Stimulated activated CD4-positive, alpha-beta T cell treated with anti-CD3 and anti-CD28 coated beads, Interleukin-15, amount 100 ng/mL, for 1 hour (primary cell): Measurements from ENCODE around the gene MAST1.
"Not testable (repeated sequence)": the region's sequence is repeated elsewhere in the genome, so short reads cannot be mapped to it uniquely, and the experiment has no call there.

Experiments used
- DNase-seq, 2 donors: peaks; one replicate each; pipeline ENCODE4 v3.0.0-alpha.2; 2020; ENCODE audit warnings: low read depth in 1 of 2, low spot score in 1 of 2

Gene MAST1

DNA sequence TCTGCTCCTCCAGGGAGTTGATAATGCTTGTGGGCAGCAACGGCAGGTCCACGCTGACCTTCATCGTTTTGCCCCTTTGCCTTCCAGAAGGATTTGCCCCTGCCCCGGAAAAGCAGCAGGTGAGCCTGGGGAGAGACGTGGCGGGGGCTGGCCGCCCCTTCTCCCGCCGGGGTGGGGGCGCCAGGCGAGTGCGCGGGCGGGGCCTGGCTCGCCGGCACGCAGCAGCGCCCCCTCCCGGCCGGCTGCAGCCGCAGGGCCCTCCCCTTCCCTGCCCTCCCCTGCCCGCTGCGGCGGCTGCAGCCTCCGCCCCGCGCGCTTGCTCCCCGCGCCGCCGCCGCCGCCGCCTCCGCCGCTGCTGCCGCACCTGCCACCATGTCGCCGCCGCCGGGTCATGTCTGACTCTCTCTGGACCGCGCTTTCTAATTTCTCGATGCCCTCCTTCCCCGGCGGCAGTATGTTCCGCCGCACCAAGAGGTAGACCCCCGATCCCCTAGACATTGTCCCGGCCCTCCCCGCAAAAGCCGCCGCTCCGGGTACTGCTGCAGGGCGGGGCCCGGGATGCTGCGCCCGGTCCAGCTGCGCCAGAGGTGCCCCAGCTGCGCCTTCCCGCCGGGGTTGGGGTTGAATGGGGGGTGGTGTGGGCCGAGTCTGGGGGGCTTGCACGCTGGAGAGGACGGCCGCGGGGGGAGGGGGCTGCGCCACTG is at the start of gene MAST1:
Gene MAST1 (plus strand): TSS at position 334 of the 704 bp plus-strand sequence. CDS start 58 bp downstream, at position 392.
- peak in 1 of 2 donors; percentile 49 for DNase-seq

DNA sequence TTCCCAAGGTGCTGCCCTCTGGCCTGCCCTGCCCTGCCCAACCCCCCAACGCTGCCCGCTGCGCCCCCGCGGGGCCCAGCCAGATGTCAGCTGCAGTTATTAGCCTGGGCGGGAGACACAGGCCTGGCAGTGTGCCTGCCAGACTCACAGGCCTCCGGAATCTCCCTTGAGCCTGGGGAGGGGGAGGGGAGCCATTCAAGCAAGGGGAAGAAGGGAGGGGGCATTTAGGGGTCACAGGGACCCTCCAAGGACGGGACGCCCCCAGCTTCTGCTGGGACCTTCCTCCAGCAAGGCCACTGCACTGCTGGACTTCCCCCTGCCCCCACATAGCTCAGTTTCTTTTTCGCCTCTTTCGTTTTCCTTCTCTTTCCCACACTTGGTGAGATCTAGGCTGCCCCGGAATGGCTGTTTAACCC is 49.6 kb upstream of the MAST1 start:
- DNase-seq: no peak

DNA sequence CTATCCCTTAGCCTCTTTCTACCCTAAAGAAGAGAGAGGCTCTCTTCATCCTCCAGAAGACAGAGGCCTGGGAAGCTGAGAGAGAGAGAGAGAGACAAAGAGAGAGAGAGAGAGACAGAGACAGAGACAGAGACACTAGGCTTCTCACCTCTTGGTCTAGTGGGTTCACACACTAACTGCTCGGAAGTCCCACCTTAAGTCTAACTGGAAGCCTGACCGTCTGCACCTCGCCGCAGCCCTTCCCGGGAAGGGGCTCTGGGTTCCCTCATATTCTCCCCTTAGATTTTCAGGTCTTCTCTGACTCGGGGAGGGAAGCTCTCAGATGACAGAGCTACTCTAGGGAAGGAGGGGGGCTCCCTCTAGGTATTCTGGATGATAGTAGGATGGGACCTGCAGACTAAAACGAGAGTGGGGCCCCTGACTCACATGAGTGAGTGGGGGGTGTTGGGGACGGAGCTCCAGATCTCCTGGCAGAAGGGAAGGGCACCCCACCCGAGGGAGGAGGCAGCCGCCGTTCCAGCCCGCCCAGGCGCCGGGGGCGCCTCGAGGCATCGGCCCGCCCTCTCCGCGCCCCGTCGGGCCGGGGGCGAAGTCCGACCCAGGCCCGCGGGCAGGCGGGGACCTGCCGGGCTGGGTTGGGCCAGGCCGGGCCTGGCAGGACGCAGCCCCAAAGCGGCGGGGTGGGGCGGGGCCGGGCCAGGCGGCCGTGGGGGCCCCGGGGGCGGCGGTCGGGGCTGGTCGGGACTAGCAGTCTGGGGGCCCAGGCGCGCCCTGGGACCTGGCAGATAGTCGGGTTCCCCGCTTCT is 49.0 kb upstream of the MAST1 start:
- DNase-seq: no peak

DNA sequence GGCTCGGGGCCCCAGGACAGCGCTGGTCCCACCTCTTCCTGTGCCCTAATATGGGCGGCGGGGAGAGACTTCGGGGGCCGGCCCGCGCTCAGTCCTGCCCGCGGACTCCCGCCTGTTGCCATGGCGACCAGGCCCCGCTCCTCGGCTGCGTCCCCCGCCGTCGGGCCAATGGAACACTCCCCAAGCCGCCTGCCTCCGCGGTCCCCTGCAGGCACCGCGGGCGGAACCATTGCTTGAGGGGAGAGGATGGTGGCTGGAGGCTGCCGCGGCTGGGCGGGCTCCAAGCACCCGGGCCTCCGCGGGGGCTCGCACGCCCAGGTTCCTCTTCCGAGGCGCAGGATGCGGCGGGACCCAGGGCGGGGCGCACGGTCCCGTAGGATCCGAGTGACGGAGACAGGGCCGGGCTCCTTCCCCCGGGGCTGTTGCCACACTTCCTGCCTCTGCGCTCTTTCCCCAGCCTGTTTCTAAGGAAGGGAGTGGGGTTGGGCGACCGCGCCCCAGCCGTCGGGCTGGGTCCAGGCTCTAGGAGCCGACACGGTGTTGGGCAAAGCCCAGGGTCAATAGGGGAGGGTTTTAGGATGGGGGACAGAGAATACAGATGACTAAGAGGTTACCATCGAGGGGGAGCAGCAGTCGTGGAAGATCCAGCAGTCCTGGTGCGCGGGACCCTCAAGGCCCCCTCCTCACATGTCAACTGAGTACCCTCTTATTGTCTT is 48.3 kb upstream of the MAST1 start:
- peak; percentile 74 to 85 for DNase-seq

DNA sequence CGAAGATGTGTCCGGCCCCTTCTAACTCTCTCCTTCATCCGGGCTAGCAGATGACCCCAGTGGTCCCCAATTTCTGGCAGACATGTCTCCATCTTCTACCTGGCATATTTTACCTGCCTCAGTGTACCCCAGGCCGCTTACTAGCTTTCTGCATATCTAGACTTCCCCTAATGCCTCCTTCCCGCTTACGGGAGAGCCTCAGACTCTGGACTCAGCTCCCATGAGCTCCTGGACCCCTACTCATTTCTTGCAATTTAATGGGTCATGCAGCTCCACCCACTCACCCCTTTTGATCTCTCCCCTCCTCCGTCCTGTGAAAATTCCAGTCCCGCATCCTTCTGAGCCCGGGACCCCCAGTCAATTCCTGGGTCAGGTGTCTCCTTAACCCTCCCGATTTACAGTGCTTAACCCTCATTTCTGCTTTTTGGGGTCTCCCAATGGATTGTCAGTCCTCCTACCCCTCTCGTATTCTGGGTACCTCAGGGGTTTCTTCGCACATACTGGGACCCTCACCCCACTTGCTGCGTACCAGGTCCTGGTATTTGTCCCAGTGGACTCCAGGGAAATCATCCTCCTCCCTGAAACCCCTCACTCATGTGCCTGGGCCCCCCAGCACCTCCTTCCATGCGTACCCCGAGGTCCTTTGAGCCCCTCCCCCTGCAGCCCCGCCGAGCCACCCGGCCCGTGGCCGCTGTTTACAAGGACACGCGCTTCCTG is 47.5 kb upstream of the MAST1 start:
- no peak for DNase-seq

DNA sequence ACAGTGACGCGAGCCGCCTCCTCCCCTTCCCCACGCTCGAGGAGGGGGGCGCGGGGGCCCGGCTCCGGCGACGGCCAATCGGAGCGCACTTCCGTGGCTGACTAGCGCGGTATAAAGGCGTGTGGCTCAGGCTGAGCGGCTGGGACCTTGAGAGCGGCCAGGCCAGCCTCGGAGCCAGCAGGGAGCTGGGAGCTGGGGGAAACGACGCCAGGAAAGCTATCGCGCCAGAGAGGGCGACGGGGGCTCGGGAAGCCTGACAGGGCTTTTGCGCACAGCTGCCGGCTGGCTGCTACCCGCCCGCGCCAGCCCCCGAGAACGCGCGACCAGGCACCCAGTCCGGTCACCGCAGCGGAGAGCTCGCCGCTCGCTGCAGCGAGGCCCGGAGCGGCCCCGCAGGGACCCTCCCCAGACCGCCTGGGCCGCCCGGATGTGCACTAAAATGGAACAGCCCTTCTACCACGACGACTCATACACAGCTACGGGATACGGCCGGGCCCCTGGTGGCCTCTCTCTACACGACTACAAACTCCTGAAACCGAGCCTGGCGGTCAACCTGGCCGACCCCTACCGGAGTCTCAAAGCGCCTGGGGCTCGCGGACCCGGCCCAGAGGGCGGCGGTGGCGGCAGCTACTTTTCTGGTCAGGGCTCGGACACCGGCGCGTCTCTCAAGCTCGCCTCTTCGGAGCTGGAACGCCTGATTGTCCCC is 46.8 kb upstream of the MAST1 start, which contains the start of gene JUNB:
Gene JUNB (plus strand): TSS at position 142 of the 706 bp plus-strand sequence. CDS start 286 bp downstream, at position 428.
- DNase-seq: peak; percentile 94 to 98

DNA sequence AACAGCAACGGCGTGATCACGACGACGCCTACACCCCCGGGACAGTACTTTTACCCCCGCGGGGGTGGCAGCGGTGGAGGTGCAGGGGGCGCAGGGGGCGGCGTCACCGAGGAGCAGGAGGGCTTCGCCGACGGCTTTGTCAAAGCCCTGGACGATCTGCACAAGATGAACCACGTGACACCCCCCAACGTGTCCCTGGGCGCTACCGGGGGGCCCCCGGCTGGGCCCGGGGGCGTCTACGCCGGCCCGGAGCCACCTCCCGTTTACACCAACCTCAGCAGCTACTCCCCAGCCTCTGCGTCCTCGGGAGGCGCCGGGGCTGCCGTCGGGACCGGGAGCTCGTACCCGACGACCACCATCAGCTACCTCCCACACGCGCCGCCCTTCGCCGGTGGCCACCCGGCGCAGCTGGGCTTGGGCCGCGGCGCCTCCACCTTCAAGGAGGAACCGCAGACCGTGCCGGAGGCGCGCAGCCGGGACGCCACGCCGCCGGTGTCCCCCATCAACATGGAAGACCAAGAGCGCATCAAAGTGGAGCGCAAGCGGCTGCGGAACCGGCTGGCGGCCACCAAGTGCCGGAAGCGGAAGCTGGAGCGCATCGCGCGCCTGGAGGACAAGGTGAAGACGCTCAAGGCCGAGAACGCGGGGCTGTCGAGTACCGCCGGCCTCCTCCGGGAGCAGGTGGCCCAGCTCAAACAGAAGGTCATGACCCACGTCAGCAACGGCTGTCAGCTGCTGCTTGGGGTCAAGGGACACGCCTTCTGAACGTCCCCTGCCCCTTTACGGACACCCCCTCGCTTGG is 46.1 kb upstream of the MAST1 start:
- DNase-seq: peak in 1 of 2 donors; percentile 59

DNA sequence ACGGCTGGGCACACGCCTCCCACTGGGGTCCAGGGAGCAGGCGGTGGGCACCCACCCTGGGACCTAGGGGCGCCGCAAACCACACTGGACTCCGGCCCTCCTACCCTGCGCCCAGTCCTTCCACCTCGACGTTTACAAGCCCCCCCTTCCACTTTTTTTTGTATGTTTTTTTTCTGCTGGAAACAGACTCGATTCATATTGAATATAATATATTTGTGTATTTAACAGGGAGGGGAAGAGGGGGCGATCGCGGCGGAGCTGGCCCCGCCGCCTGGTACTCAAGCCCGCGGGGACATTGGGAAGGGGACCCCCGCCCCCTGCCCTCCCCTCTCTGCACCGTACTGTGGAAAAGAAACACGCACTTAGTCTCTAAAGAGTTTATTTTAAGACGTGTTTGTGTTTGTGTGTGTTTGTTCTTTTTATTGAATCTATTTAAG is 45.4 kb upstream of the MAST1 start:
- DNase-seq: no peak

DNA sequence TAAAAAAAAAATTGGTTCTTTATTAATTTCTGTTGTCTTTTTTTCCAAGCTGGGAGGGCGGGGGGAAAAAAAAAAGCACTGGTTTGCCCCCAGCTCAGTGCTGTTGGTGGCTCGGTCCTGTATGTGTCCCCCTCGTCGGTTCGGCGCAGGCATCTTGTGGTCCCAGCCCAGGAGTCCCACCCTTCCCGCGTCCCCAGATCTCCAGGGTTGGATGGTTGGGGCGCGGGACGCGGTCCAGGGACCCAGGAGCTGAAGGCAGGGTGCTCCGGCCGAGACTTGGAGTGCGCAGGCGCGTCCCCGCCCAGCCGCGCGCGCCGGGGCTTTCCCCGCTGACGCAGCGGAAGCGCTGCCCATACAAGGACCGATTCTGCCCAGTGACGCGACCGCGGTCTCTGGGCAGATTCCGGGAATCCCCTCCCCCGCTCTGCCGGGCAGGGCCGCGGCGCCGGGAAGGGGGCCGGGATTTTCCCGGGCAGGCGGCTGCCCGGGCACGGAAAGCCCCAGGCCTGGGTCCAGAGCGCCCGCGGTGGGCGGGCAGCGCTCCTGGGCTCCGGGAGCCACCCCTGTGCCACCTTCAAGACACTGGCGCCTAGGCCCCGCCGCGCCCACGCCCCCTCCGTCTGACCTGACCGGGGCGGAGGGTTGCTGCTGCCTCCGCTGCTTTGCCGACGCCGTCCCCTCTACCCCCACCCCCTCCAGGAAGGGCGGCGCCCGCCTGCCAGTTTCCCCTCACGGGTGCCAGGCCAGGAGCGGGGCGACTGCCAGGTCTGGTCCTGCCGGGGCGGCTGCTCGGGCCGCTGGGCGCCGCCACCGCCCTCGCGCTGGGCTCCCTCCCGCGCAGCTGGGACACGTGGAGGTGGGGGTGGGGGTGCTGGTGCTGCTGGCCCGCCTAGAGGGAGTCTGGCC is 44.8 kb upstream of the MAST1 start:
- DNase-seq: peak; percentile 90 to 94

DNA sequence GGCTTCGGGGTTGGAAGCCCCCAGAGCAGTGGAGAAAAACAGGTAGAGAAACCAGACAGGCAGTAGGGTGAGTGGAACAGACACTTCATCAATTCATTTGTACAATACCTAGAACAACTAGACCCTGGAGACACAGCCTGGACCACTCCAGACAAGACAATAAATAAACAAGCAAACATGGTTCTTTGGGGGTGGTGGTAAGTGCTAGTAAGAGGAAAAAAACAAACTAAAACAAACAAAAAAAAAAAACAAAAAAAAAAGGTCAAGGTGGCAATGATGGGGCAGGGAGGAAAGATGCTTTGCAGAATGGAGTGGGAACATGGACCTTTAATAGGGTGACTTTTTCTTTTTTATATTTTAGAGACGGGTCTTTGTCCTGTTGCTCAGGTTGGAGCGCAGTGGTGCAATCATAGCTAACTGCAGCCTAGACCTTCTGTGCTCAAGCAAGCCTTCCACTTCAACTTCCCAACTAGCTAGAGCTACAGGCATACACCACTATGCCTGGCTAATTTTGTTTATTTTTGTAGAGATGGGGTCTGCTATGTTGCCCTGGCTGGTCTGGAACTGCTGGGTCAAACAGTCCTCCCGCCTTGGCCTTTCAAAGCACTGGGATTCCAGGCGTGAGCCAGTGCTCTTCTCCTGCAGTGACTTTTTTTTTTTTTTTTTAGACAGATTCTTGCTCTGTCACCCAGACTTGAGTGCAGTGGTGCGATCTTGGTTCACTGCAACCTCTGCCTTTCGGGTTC is 43.9 kb upstream of the MAST1 start:
- no peak for DNase-seq

DNA sequence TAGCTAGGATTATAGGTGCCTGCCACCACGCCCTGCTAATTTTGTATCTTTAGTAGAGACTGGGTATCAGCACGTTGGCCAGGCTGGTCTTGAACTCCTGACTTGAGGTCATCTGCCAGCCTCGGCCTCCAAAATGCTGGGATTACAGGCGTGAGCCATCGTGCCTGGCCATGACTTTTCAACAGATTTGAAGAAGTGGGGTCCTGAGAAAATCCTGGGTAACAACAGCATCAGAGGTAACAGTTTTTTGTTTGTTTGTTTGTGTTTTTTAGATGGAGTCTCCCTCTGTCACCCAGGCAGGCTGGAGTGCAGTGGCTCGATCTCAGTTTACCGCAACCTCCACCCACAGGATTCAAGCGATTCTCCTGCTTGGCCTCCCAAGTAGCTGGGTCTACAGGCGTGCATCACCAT is 43.3 kb upstream of the MAST1 start:
- DNase-seq: no peak

DNA sequence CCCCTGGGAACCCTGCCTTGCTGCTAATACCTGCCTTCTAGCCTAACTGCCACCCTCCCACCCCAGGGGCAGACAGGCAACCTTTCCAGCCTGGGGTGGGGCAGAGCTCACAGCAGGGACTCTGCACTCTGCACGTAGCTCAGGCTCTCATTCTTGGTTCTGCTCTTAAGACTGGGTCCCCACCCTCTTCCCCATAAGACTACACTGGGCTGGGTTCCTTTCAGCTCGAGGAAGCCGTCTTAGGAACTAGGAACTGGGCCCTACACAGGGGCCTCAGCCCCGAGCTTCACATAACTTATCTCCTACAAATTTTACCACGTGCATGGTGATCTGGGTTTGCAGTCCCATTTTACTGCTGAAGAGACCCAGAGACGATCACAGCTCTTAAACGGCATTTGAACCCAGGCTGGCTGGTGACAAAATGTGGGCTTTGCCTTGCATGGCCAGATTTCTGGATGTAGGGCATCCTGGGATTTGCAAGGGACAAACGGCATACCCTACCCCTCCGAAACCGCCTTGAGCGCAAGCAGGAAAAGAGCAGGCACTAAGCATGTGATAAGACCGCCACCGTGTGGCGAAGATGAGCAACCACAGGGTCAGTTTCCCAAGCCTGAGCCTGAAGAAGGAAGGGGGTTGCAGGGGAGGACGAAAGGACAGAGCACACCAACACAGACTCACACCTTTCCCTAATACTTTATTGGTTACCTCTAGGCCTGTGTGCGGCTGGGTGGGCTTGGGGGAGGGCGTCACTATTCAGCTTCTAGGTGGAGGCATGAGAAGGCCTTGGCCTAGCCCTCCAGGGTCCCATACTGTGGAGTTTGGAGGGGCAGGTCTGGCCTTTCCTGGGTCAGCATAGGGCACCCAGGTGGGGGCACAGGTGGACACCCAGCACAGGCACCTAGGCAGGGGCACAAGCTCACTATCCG is 41.9 kb upstream of the MAST1 start:
- no peak for DNase-seq

DNA sequence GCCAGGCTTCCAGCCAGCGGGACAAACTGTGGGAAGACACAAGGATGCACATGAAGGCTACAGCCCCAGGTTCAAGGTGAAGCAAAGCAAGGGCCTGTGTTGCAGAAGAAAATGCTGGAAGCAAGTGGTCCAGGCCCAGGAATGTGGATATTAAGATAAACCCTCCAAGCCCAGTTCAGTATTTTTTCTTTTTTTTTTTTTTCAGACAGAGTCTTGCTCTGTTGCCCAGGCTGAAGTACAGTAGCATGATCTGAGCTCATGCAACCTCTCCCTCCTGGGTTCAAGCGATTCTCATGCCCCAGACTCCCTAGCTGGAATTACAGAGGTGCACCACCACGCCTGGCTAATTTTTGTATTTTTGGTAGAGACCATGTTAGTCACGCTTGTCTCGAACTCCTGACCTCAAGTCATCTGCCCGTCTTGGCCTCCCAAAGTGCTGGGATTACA is 41.2 kb upstream of the MAST1 start:
- DNase-seq: no peak

DNA sequence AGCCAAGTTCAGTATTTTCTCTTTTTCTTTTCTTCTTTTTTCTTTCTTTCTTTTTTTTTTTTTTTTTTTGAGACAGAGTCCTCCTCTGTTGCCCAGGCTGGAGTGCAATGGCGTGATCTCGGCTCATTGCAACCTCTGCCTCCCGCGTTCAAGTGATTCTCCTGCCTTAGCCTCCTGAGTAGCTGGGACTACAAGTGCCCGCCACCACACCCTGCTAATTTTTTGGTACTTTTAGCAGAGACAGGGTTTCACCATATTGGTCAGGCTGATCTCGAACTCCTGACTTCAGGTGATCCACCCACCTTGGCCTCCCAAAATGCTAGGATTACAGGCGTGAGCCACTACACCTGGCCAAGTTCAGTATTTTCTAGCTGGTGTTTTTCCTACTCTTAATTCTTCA is 40.7 kb upstream of the MAST1 start:
- not testable (repeated sequence) for DNase-seq

DNA sequence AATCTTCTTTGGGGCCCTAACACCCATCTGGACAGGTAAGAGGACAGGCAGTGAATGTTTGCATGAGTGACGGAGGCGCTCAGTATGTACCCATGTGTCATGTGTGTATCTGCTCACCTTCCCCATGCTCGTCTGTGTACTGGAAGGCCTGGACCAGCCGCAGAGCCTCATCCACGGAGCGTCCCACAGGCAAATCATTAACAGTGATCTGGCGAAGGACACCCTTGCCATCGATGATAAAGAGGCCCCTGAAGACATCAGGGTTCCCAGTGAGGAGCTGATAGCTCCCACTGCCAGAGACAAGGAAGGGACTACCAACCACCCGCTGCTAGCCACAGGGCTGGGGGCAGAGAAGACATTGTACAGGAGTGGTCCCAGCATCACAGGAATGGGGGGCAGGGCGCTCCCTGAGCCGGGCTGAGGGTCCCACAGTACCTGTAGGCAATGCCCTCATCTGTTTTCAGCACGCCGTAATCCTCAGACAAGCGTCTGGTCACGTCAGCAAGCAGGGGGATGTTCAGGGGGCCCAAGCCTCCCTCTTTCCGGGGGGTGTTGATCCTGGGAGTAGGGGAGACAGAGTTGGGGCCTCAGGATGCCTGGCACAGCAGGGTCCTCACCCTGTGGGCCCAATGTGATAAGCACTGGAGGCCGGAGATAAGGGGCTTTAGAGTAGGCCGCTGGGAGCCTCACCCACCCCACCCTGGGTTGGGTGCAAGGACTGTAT is 38.4 kb upstream of the MAST1 start:
- DNase-seq: no peak

DNA sequence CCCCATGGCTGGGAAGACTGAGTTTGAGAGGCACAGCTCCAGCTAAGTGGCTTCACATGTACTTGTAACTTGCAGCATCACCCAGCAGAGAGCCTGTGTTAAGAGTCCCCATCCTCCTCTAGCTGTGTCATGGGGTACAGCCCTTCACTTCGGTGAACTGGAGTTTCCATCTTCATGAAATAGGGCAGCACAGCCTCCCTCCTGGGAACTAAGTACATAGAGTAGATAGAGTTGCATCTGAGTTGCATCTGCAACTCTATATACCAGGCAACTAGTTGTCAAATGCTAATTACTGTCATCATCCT is 37.9 kb upstream of the MAST1 start:
- no peak for DNase-seq
